ENCODE measurements around the gene CYP46A1.

Gene CYP46A1

GRCh38 chr14:99687284-99688209 lies 3.4 kb downstream of the CYP46A1 start:
- peak in 1 of 2 donors; percentile 7 for DNase-seq (ENCODE audit: low read depth in 2 of 2)

- DNase-seq (ENCODE audit: low read depth in 2 of 2) = no peak
Measured at GRCh38 chr14:99688210-99688581, 4.1 kb downstream of the CYP46A1 start.

GRCh38 chr14:99688629-99689028 lies 4.5 kb downstream of the CYP46A1 start:
- DNase-seq (ENCODE audit: low read depth in 2 of 2) = no peak

- no peak for DNase-seq (ENCODE audit: low read depth in 2 of 2)
Measured at GRCh38 chr14:99689266-99690236, 5.5 kb downstream of the CYP46A1 start.

GRCh38 chr14:99690636-99691035 lies 6.5 kb downstream of the CYP46A1 start:
- DNase-seq (ENCODE audit: low read depth in 2 of 2) = no peak

GRCh38 chr14:99691111-99691885 lies 7.2 kb downstream of the CYP46A1 start:
- no peak for DNase-seq (ENCODE audit: low read depth in 2 of 2)

GRCh38 chr14:99693918-99694317 lies 9.8 kb downstream of the CYP46A1 start:
- DNase-seq (ENCODE audit: low read depth in 2 of 2) = no peak

GRCh38 chr14:99696929-99697328 lies 12.8 kb downstream of the CYP46A1 start:
- DNase-seq (ENCODE audit: low read depth in 2 of 2) = no peak

- DNase-seq (ENCODE audit: low read depth in 2 of 2) = no peak
Measured at GRCh38 chr14:99698236-99698635, 14.1 kb downstream of the CYP46A1 start.

GRCh38 chr14:99698642-99699041 lies 14.5 kb downstream of the CYP46A1 start:
- DNase-seq (ENCODE audit: low read depth in 2 of 2) = no peak

- no peak for DNase-seq (ENCODE audit: low read depth in 2 of 2)
Measured at GRCh38 chr14:99699085-99699760, 15.1 kb downstream of the CYP46A1 start.

GRCh38 chr14:99699861-99700260 lies 15.8 kb downstream of the CYP46A1 start:
- DNase-seq (ENCODE audit: low read depth in 2 of 2) = no peak

GRCh38 chr14:99700379-99700778 lies 16.3 kb downstream of the CYP46A1 start:
- no peak for DNase-seq (ENCODE audit: low read depth in 2 of 2)

GRCh38 chr14:99701260-99701659 lies 17.2 kb downstream of the CYP46A1 start:
- no peak for DNase-seq (ENCODE audit: low read depth in 2 of 2)

GRCh38 chr14:99702115-99702514 lies 18.0 kb downstream of the CYP46A1 start:
- DNase-seq (ENCODE audit: low read depth in 2 of 2) = no peak

- no peak for DNase-seq (ENCODE audit: low read depth in 2 of 2)
Measured at GRCh38 chr14:99703381-99703780, 19.3 kb downstream of the CYP46A1 start.

GRCh38 chr14:99704037-99704436 lies 19.9 kb downstream of the CYP46A1 start:
- no peak for DNase-seq (ENCODE audit: low read depth in 2 of 2)

GRCh38 chr14:99706107-99706900 lies 22.2 kb downstream of the CYP46A1 start:
- DNase-seq (ENCODE audit: low read depth in 2 of 2) = no peak

- DNase-seq (ENCODE audit: low read depth in 2 of 2) = no peak
Measured at GRCh38 chr14:99707420-99707819, 23.3 kb downstream of the CYP46A1 start.

- DNase-seq (ENCODE audit: low read depth in 2 of 2) = no peak
Measured at GRCh38 chr14:99707921-99708320, 23.8 kb downstream of the CYP46A1 start.

Data from stimulated activated CD8-positive, alpha-beta memory T cell treated with anti-CD3 and anti-CD28 coated beads, Interleukin-7, amount 100 ng/mL, for 1 hour (primary cell).